GM12891 (cell line): Measurements from ENCODE around the gene PLPPR4.

Experiments used
- POLR2A ChIP-seq: IDR thresholded peaks from 2 replicates; pipeline ENCODE4 v1.6.1; 2011; ENCODE audit warnings: low read depth, low read length, control low read depth
- POLR2AphosphoS5 ChIP-seq: IDR thresholded peaks from 2 replicates; pipeline ENCODE4 v1.6.1; 2011; ENCODE audit warnings: low read depth, low read length, control low read depth

DNA sequence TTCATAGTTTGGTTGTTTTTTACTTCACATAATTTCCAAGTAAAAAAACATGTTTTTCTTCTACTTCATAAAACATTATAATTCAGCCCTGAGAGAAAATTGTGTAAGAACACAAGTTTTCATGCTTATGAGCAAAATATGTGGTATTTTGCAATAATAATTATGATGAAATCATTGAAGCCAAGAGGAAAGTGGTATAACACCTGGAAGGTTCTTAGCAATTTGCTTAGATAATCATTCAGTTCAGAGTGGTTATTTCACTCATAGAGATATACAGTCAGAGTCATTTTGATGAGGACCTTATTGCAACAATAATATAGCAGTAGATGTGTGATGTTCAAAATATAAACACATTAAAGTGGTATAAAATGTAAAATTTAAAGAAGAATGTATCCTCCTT lies 94.5 kb downstream of the PLPPR4 start:
- TF ChIP-seq POLR2A = no peak
- TF ChIP-seq POLR2AphosphoS5 = no peak
